CD4-positive, alpha-beta T cell (primary cell): ENCODE measurements around the gene ANXA8. TPM values are rescaled to one million over a fixed set of nuclear protein-coding genes. Genes with fewer than 3 reads are reported as not detected.
"Not testable (repeated sequence)": the region's sequence is repeated elsewhere in the genome, so short reads cannot be mapped to it uniquely, and the experiment has no call there.

Experiments
- ATAC-seq: fragments of 200-7000 bp; cut with Tn5 transposase; one replicate; pipeline ENCODE4 v1.10.0; 2022; ENCODE audit warnings: mild to moderate bottlenecking; ENCODE audit not compliant: poor library complexity
- CTCF ChIA-PET: fragments of 350-600 bp; sonication (Branson Sonifier 250); formaldehyde crosslinking; loops from one replicate; lab custom pipeline; 2021; ENCODE audit warnings: antibody characterized with exemption, inconsistent platforms; lab: Charles Lee
- POLR2A ChIA-PET: fragments of 350-600 bp; sonication (Branson Sonifier 250); formaldehyde crosslinking; loops from one replicate; lab custom pipeline; 2021; ENCODE audit warnings: antibody characterized with exemption, inconsistent platforms; lab: Charles Lee
- DNase-seq, 14 experiments: peaks; one replicate each; pipeline ENCODE4 v3.0.0-alpha.2; 2013 to 2020; ENCODE audit warnings: mixed read lengths in 2 of 14
- H3K27ac ChIP-seq, 2 donors: one replicate each; pipeline versions ENCODE4 v1.5.1 to v1.7.0; 2013; ENCODE audit warnings: low read length in 2 of 2, low read depth in 1 of 2, mild to moderate bottlenecking in 1 of 2
- H3K27me3 ChIP-seq, 2 experiments: 1 replicate in 1 of 2; 2 replicates in 1 of 2; pipeline versions ENCODE4 v1.6.1 to v1.7.0; 2013; ENCODE audit warnings: low read length in 2 of 2, control low read depth in 1 of 2, mild to moderate bottlenecking in 1 of 2, moderate library complexity in 1 of 2; ENCODE audit not compliant: insufficient read depth in 2 of 2, control insufficient read depth in 1 of 2
- H3K36me3 ChIP-seq: one replicate; pipeline ENCODE4 v1.6.1; 2013; ENCODE audit warnings: low read length, control low read depth; ENCODE audit not compliant: insufficient read depth
- H3K4me1 ChIP-seq: one replicate; pipeline ENCODE4 v1.6.1; 2013; ENCODE audit warnings: low read length, control low read depth; ENCODE audit not compliant: insufficient read depth
- H3K4me3 ChIP-seq: one replicate; pipeline ENCODE4 v1.5.1; 2013; ENCODE audit warnings: mild to moderate bottlenecking, low read length, moderate library complexity
- H3K9me3 ChIP-seq, 2 experiments: 1 replicate in 1 of 2; 2 replicates in 1 of 2; pipeline versions ENCODE4 v1.6.1 to v1.7.0; 2013; ENCODE audit warnings: low read length in 2 of 2, mild to moderate bottlenecking in 2 of 2, control low read depth in 1 of 2, moderate library complexity in 1 of 2; ENCODE audit not compliant: control insufficient read depth in 1 of 2, insufficient read depth in 1 of 2
- H3K27ac Mint-ChIP-seq: one replicate; pipeline ENCODE4 v1.8.0; 2020; ENCODE audit warnings: mixed read lengths
- H3K27me3 Mint-ChIP-seq: one replicate; pipeline ENCODE4 v1.8.0; 2021; ENCODE audit warnings: mixed read lengths
- H3K36me3 Mint-ChIP-seq: one replicate; pipeline ENCODE4 v1.8.0; 2021; ENCODE audit warnings: low read depth, mixed read lengths
- H3K4me1 Mint-ChIP-seq: one replicate; pipeline ENCODE4 v1.8.0; 2021; ENCODE audit warnings: low read depth, mixed read lengths
- H3K4me3 Mint-ChIP-seq: one replicate; pipeline ENCODE4 v1.8.0; 2020; ENCODE audit warnings: mild to moderate bottlenecking, mixed read lengths
- H3K9me3 Mint-ChIP-seq: one replicate; pipeline ENCODE4 v1.8.0; 2020; ENCODE audit warnings: mixed read lengths
- intact Hi-C, 2 experiments: fragments of 100-400 bp; cut with DNase I in 1 of 2; cut with micrococcal nuclease in 1 of 2; formaldehyde crosslinking; loops; one replicate each; pipeline versions ENCODE4 v1.15.1 to v1.9.0; 2023 to 2025; cut with DNase I, micrococcal nuclease
- total RNA-seq, 174 experiments: library from RNA in 2 of 174; stranded (reverse) in 2 of 174; gene quantifications; one replicate each; pipeline ENCODE4 v1.2.3 and lab custom pipeline; 2021 to 2026

The ANXA8 gene
- total RNA-seq, 2 experiments from 2014 or later, result not detected

GRCh38 chr10:47475101-47475500, 8.8 kb downstream of the ANXA8 start:
- H3K27me3 ChIP-seq, H3K27me3 Mint-ChIP-seq, H3K36me3 ChIP-seq, H3K4me1 ChIP-seq, POLR2A ChIA-PET, CTCF ChIA-PET, H3K27ac Mint-ChIP-seq, H3K9me3 ChIP-seq, H3K4me3 ChIP-seq, intact Hi-C loops, H3K27ac ChIP-seq, H3K4me1 Mint-ChIP-seq, ATAC-seq, H3K36me3 Mint-ChIP-seq, H3K4me3 Mint-ChIP-seq, H3K9me3 Mint-ChIP-seq: not testable (repeated sequence)
- DNase-seq, result peak in 1 of 14 experiments; percentile 1

- H3K9me3 Mint-ChIP-seq, H3K9me3 ChIP-seq, H3K27me3 ChIP-seq, POLR2A ChIA-PET, ATAC-seq, H3K4me1 ChIP-seq, DNase-seq, H3K27ac Mint-ChIP-seq, H3K4me3 Mint-ChIP-seq, H3K27me3 Mint-ChIP-seq, H3K36me3 ChIP-seq, intact Hi-C loops, H3K4me3 ChIP-seq, H3K36me3 Mint-ChIP-seq, H3K4me1 Mint-ChIP-seq, H3K27ac ChIP-seq, CTCF ChIA-PET: not testable (repeated sequence)
These were observed 10.4 kb downstream of the ANXA8 start for GRCh38 chr10:47473516-47473915.

- H3K36me3 ChIP-seq, H3K4me3 ChIP-seq, H3K9me3 Mint-ChIP-seq, DNase-seq, H3K27me3 ChIP-seq, intact Hi-C loops, H3K4me1 Mint-ChIP-seq, CTCF ChIA-PET, H3K9me3 ChIP-seq, ATAC-seq, H3K4me3 Mint-ChIP-seq, H3K27ac Mint-ChIP-seq, H3K4me1 ChIP-seq, H3K36me3 Mint-ChIP-seq, H3K27me3 Mint-ChIP-seq, H3K27ac ChIP-seq, POLR2A ChIA-PET: not testable (repeated sequence)
These were observed 11.3 kb downstream of the ANXA8 start for GRCh38 chr10:47472647-47473046.

GRCh38 chr10:47472072-47472471, 11.8 kb downstream of the ANXA8 start:
- H3K4me1 Mint-ChIP-seq, intact Hi-C loops, H3K4me1 ChIP-seq, CTCF ChIA-PET, H3K4me3 ChIP-seq, H3K36me3 ChIP-seq, H3K27me3 ChIP-seq, H3K27ac ChIP-seq, DNase-seq, POLR2A ChIA-PET, H3K27ac Mint-ChIP-seq, H3K9me3 Mint-ChIP-seq, H3K36me3 Mint-ChIP-seq, ATAC-seq, H3K9me3 ChIP-seq, H3K4me3 Mint-ChIP-seq, H3K27me3 Mint-ChIP-seq: not testable (repeated sequence)

GRCh38 chr10:47468731-47469528, 15.0 kb downstream of the ANXA8 start:
- CTCF ChIA-PET, H3K9me3 ChIP-seq, H3K4me1 ChIP-seq, H3K27ac Mint-ChIP-seq, H3K9me3 Mint-ChIP-seq, H3K4me3 Mint-ChIP-seq, H3K36me3 Mint-ChIP-seq, intact Hi-C loops, H3K27me3 Mint-ChIP-seq, H3K4me3 ChIP-seq, H3K27me3 ChIP-seq, H3K27ac ChIP-seq, POLR2A ChIA-PET, H3K4me1 Mint-ChIP-seq, ATAC-seq, DNase-seq, H3K36me3 ChIP-seq: not testable (repeated sequence)

- H3K9me3 Mint-ChIP-seq, H3K9me3 ChIP-seq, ATAC-seq, intact Hi-C loops, H3K4me3 ChIP-seq, H3K36me3 ChIP-seq, H3K27me3 Mint-ChIP-seq, DNase-seq, H3K27ac ChIP-seq, H3K4me1 ChIP-seq, POLR2A ChIA-PET, H3K27me3 ChIP-seq, CTCF ChIA-PET, H3K27ac Mint-ChIP-seq, H3K36me3 Mint-ChIP-seq, H3K4me3 Mint-ChIP-seq, H3K4me1 Mint-ChIP-seq: not testable (repeated sequence)
These were observed 16.0 kb downstream of the ANXA8 start for GRCh38 chr10:47467957-47468356.

- POLR2A ChIA-PET, CTCF ChIA-PET: not testable (repeated sequence)
- peak in 1 of 14 experiments; percentile 0 for DNase-seq
These were observed 16.5 kb downstream of the ANXA8 start for GRCh38 chr10:47467458-47467857.

More at GRCh38 chr10:47467458-47467857, 16.5 kb downstream of the ANXA8 start:
- H3K9me3 Mint-ChIP-seq, H3K4me3 ChIP-seq, H3K27me3 ChIP-seq, intact Hi-C loops, H3K9me3 ChIP-seq, H3K27me3 Mint-ChIP-seq, H3K4me1 Mint-ChIP-seq, H3K36me3 ChIP-seq, H3K4me1 ChIP-seq, ATAC-seq, H3K36me3 Mint-ChIP-seq, H3K27ac ChIP-seq, H3K4me3 Mint-ChIP-seq, H3K27ac Mint-ChIP-seq: not testable (repeated sequence)
